ENCODE results near the gene LMTK3. TPM values are rescaled to one million over a fixed set of nuclear protein-coding genes. Genes with fewer than 3 reads are reported as not detected.

The LMTK3 gene
- total and polyA plus RNA-seq, 2 of the 13 experiments (the other 11 are each of a cell fraction or from before 2014, with no cell fraction given), result 0.18 to 0.29 TPM

DNA sequence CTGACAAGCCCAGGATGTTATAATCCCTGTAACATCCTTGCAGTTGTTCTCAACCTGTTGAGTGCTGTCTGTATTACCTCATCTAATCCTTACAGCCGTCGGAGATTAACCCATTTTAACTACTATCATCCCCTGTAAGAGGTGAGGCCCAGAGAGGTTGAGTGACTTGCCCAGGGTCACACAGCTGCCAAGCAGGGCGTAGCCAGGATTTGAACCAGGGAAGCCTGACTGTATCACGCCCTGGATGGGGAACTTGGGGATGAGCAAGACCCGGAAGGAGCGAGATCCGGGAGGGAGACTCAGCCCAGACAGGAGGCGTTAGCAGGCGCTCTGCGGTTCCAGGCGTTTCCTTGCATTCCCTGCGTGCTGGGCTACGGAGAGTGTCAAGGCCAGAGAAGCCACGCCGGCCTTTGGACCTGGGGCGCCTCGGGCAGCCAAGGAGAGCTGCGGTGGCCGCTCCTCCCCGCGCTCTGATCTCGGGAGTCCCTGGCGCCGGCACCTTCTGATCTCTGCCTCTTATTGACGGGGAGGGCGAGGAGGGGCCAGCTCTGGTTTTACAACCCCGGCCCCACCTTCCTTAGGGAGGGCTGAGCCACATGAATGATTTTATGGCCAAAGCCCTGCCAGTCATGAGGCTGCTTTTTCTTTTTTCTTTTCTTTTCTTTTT is 46.5 kb upstream of the LMTK3 start (continued):
- TF ChIP-seq, protein P1, sequence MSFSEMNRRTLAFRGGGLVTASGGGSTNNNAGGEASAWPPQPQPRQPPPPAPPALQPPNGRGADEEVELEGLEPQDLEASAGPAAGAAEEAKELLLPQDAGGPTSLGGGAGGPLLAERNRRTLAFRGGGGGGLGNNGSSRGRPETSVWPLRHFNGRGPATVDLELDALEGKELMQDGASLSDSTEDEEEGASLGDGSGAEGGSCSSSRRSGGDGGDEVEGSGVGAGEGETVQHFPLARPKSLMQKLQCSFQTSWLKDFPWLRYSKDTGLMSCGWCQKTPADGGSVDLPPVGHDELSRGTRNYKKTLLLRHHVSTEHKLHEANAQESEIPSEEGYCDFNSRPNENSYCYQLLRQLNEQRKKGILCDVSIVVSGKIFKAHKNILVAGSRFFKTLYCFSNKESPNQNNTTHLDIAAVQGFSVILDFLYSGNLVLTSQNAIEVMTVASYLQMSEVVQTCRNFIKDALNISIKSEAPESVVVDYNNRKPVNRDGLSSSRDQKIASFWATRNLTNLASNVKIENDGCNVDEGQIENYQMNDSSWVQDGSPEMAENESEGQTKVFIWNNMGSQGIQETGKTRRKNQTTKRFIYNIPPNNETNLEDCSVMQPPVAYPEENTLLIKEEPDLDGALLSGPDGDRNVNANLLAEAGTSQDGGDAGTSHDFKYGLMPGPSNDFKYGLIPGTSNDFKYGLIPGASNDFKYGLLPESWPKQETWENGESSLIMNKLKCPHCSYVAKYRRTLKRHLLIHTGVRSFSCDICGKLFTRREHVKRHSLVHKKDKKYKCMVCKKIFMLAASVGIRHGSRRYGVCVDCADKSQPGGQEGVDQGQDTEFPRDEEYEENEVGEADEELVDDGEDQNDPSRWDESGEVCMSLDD (CRISPR knock-in tag; IDR thresholded peaks at IDR 0.05; ENCODE audit: borderline replicate concordance), result peak; percentile 57; the same call in 1 of the 2 replicates
- no peak for TF ChIP-seq ZNF674 (CRISPR knock-in tag; IDR thresholded peaks at IDR 0.05; ENCODE audit: low read depth)
- TF ChIP-seq NFE2L1 (CRISPR knock-in tag; IDR thresholded peaks at IDR 0.05; ENCODE audit: borderline replicate concordance), result no peak
- TF ChIP-seq, protein P2, sequence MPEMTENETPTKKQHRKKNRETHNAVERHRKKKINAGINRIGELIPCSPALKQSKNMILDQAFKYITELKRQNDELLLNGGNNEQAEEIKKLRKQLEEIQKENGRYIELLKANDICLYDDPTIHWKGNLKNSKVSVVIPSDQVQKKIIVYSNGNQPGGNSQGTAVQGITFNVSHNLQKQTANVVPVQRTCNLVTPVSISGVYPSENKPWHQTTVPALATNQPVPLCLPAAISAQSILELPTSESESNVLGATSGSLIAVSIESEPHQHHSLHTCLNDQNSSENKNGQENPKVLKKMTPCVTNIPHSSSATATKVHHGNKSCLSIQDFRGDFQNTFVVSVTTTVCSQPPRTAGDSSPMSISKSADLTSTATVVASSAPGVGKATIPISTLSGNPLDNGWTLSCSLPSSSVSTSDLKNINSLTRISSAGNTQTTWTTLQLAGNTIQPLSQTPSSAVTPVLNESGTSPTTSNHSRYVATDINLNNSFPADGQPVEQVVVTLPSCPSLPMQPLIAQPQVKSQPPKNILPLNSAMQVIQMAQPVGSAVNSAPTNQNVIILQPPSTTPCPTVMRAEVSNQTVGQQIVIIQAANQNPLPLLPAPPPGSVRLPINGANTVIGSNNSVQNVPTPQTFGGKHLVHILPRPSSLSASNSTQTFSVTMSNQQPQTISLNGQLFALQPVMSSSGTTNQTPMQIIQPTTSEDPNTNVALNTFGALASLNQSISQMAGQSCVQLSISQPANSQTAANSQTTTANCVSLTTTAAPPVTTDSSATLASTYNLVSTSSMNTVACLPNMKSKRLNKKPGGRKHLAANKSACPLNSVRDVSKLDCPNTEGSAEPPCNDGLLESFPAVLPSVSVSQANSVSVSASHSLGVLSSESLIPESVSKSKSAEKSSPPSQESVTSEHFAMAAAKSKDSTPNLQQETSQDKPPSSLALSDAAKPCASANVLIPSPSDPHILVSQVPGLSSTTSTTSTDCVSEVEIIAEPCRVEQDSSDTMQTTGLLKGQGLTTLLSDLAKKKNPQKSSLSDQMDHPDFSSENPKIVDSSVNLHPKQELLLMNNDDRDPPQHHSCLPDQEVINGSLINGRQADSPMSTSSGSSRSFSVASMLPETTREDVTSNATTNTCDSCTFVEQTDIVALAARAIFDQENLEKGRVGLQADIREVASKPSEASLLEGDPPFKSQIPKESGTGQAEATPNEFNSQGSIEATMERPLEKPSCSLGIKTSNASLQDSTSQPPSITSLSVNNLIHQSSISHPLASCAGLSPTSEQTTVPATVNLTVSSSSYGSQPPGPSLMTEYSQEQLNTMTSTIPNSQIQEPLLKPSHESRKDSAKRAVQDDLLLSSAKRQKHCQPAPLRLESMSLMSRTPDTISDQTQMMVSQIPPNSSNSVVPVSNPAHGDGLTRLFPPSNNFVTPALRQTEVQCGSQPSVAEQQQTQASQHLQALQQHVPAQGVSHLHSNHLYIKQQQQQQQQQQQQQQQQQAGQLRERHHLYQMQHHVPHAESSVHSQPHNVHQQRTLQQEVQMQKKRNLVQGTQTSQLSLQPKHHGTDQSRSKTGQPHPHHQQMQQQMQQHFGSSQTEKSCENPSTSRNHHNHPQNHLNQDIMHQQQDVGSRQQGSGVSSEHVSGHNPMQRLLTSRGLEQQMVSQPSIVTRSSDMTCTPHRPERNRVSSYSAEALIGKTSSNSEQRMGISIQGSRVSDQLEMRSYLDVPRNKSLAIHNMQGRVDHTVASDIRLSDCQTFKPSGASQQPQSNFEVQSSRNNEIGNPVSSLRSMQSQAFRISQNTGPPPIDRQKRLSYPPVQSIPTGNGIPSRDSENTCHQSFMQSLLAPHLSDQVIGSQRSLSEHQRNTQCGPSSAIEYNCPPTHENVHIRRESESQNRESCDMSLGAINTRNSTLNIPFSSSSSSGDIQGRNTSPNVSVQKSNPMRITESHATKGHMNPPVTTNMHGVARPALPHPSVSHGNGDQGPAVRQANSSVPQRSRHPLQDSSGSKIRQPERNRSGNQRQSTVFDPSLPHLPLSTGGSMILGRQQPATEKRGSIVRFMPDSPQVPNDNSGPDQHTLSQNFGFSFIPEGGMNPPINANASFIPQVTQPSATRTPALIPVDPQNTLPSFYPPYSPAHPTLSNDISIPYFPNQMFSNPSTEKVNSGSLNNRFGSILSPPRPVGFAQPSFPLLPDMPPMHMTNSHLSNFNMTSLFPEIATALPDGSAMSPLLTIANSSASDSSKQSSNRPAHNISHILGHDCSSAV (CRISPR knock-in tag; IDR thresholded peaks at IDR 0.05; ENCODE audit: borderline replicate concordance), result no peak
- TF ChIP-seq ZNF678 (CRISPR knock-in tag; IDR thresholded peaks at IDR 0.05), result no peak
- 0 out of 2 replicates have a peak, but pooled peaks have one; percentile 56 for TF ChIP-seq FOXK1 (CRISPR knock-in tag; IDR thresholded peaks at IDR 0.05; ENCODE audit: borderline replicate concordance, low read depth)
- no peak for TF ChIP-seq NR3C1 (CRISPR knock-in tag; IDR thresholded peaks at IDR 0.05)
- TF ChIP-seq, protein P3, sequence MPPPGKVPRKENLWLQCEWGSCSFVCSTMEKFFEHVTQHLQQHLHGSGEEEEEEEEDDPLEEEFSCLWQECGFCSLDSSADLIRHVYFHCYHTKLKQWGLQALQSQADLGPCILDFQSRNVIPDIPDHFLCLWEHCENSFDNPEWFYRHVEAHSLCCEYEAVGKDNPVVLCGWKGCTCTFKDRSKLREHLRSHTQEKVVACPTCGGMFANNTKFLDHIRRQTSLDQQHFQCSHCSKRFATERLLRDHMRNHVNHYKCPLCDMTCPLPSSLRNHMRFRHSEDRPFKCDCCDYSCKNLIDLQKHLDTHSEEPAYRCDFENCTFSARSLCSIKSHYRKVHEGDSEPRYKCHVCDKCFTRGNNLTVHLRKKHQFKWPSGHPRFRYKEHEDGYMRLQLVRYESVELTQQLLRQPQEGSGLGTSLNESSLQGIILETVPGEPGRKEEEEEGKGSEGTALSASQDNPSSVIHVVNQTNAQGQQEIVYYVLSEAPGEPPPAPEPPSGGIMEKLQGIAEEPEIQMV (CRISPR knock-in tag; IDR thresholded peaks at IDR 0.05; ENCODE audit: low read depth), result no peak
- no peak for TF ChIP-seq NCOA5 (CRISPR knock-in tag; IDR thresholded peaks at IDR 0.05)
- TF ChIP-seq, protein P4, sequence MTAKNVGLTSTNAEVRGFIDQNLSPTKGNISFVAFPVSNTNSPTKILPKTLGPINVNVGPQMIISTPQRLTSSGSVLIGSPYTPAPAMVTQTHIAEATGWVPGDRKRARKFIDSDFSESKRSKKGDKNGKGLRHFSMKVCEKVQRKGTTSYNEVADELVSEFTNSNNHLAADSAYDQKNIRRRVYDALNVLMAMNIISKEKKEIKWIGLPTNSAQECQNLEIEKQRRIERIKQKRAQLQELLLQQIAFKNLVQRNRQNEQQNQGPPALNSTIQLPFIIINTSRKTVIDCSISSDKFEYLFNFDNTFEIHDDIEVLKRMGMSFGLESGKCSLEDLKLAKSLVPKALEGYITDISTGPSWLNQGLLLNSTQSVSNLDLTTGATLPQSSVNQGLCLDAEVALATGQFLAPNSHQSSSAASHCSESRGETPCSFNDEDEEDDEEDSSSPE (CRISPR knock-in tag; IDR thresholded peaks at IDR 0.05), result no peak
- TF ChIP-seq ZNF790 (CRISPR knock-in tag; IDR thresholded peaks at IDR 0.05; ENCODE audit: borderline replicate concordance), result no peak
- TF ChIP-seq ADNP (CRISPR knock-in tag; IDR thresholded peaks at IDR 0.05), result peak; percentile 97
- TF ChIP-seq, protein P5, sequence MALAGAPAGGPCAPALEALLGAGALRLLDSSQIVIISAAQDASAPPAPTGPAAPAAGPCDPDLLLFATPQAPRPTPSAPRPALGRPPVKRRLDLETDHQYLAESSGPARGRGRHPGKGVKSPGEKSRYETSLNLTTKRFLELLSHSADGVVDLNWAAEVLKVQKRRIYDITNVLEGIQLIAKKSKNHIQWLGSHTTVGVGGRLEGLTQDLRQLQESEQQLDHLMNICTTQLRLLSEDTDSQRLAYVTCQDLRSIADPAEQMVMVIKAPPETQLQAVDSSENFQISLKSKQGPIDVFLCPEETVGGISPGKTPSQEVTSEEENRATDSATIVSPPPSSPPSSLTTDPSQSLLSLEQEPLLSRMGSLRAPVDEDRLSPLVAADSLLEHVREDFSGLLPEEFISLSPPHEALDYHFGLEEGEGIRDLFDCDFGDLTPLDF (CRISPR knock-in tag; IDR thresholded peaks at IDR 0.05), result no peak
- TF ChIP-seq ZBTB1 (CRISPR knock-in tag; IDR thresholded peaks at IDR 0.05; ENCODE audit: borderline replicate concordance), result no peak

Measured in HepG2 (cell line).